K562 (cell line): ENCODE data around the gene GNA15. TPM values are rescaled to one million over a fixed set of nuclear protein-coding genes. Genes with fewer than 3 reads are reported as not detected.
A peak's percentile ranks its signal among the peaks of the same experiment; 100 is the strongest.

Experiments used
- ATAC-seq: fragments of 200-7000 bp; cut with Tn5 transposase; 3 replicates; pipeline ENCODE4 v1.9.1; 2020; ENCODE audit warnings: moderate library complexity
- BruUV-seq: library from RNA; stranded (reverse); fragments of 400-500 nt; replicated peaks from 2 replicates; lab custom pipeline; 2021; lab: Mats Ljungman, UMichigan
- CTCF ChIA-PET: fragments of 300-600 bp; formaldehyde crosslinking; extraction: SDS; loops from one replicate; lab custom pipeline; 2021; ENCODE audit warnings: low intra/inter-chr PET ratio; lab: Yijun Ruan, JAX
- POLR2A ChIA-PET: fragments of 300-600, 350-650 bp; sonication (Branson Sonifier 250); formaldehyde crosslinking; extraction: SDS; loops from one replicate; lab custom pipeline; 2021; ENCODE audit warnings: antibody characterized with exemption, inconsistent platforms; lab: Yijun Ruan, JAX
- DNase-seq, 4 experiments: peaks; one replicate each; pipeline versions ENCODE4 v3.0.0 to v3.0.0-alpha.2; 2011 to 2018; ENCODE audit warnings: low spot score in 3 of 4, mixed read lengths in 3 of 4; ENCODE audit errors: extremely low read depth in 1 of 4
- FAIRE-seq: peaks from 2 replicates; lab custom pipeline; 2011; peaks lifted over from hg19 to GRCh38; lab: Jason Lieb, UNC
- H2AFZ ChIP-seq: 2 replicates; pipeline ENCODE4 v1.6.0; 2011; ENCODE audit warnings: low read depth, low read length, control low read depth, inconsistent platforms
- H3K27ac ChIP-seq: fragments of 200-600 bp; 3 replicates; pipeline ENCODE4 v1.8.0; 2011; ENCODE audit warnings: low read depth, mild to moderate bottlenecking, control low read depth, inconsistent platforms, low read length, moderate library complexity, mixed read lengths; ENCODE audit errors: extremely low read depth
- H3K27me3 ChIP-seq, 2 experiments: fragments of 300-600 bp in 1 of 2; 2 replicates in 1 of 2; 3 replicates in 1 of 2; pipeline versions ENCODE4 v1.6.0 to v1.8.0; 2011; ENCODE audit warnings: inconsistent platforms in 2 of 2, low read length in 2 of 2, mild to moderate bottlenecking in 1 of 2, mixed read lengths in 1 of 2, moderate library complexity in 1 of 2; ENCODE audit not compliant: control insufficient read depth in 2 of 2, insufficient read depth in 2 of 2
- H3K36me3 ChIP-seq: fragments of 300-600 bp; 3 replicates; pipeline ENCODE4 v1.8.0; 2011; ENCODE audit warnings: mild to moderate bottlenecking, low read length, inconsistent platforms; ENCODE audit not compliant: control insufficient read depth, insufficient read depth
- H3K4me1 ChIP-seq, 2 experiments: fragments of 200-600 bp in 1 of 2; replicated peaks in 1 of 2; 2 replicates in 1 of 2; 3 replicates in 1 of 2; pipeline versions ENCODE4 v1.5.1 to v1.8.0; 2011; ENCODE audit warnings: inconsistent platforms in 2 of 2, low read length in 2 of 2, mild to moderate bottlenecking in 1 of 2, mixed read lengths in 1 of 2, moderate library complexity in 1 of 2; ENCODE audit not compliant: control insufficient read depth in 2 of 2, insufficient read depth in 2 of 2
- H3K4me2 ChIP-seq: 2 replicates; pipeline ENCODE4 v1.6.1; 2011; ENCODE audit warnings: low read length, control low read depth, inconsistent platforms, mixed read lengths; ENCODE audit not compliant: insufficient read depth
- H3K4me3 ChIP-seq: fragments of 200-600 bp; sonication (generic), shearing (Covaris generic); 2 replicates; pipeline ENCODE4 v1.5.1; 2016; ENCODE audit warnings: control low read depth, inconsistent platforms
- H3K79me2 ChIP-seq: fragments of 200-600 bp; 3 replicates; pipeline ENCODE4 v1.8.0; 2011; ENCODE audit warnings: low read length, inconsistent platforms; ENCODE audit not compliant: control insufficient read depth, insufficient read depth
- H3K9ac ChIP-seq, 2 experiments: 2 replicates each; pipeline versions ENCODE4 v1.6.0 to v1.6.1; 2011; ENCODE audit warnings: low read depth in 2 of 2, low read length in 2 of 2, control low read depth in 1 of 2, inconsistent platforms in 1 of 2, mild to moderate bottlenecking in 1 of 2, mixed read lengths in 1 of 2; ENCODE audit not compliant: insufficient read depth in 1 of 2
- H3K9me1 ChIP-seq: one replicate; pipeline ENCODE4 v1.6.0; 2011; ENCODE audit warnings: inconsistent platforms, mild to moderate bottlenecking, low read length, moderate library complexity; ENCODE audit not compliant: control insufficient read depth, insufficient read depth
- H3K9me3 ChIP-seq: replicated peaks from 2 replicates; pipeline ENCODE4 v1.5.1; 2011; ENCODE audit warnings: low read depth, low read length, inconsistent platforms; ENCODE audit not compliant: control insufficient read depth, insufficient read depth
- H4K20me1 ChIP-seq: replicated peaks from 2 replicates; pipeline ENCODE4 v1.6.1; 2011; ENCODE audit warnings: low read length, inconsistent platforms, mixed read lengths; ENCODE audit not compliant: control insufficient read depth, insufficient read depth
- BHLHE40 ChIP-seq: IDR thresholded peaks from 2 replicates; pipeline ENCODE4 v1.6.1; 2011; ENCODE audit warnings: low read length, improper control_type of control experiment
- IRF1 ChIP-seq: sonication (generic); formaldehyde crosslinking; IDR thresholded peaks from 2 replicates; pipeline ENCODE4 v1.8.0; 2022; ENCODE audit warnings: missing genetic modification reagents, mild to moderate bottlenecking, borderline replicate concordance
- STAT5A ChIP-seq: IDR thresholded peaks from 2 replicates; pipeline ENCODE4 v1.6.1; 2012; ENCODE audit warnings: low read length, inconsistent platforms, borderline replicate concordance
- ZNF76 ChIP-seq: fragments of 250-450 bp; sonication (Bioruptor Pico); IDR thresholded peaks from 2 replicates; pipeline ENCODE4 v1.4.0; 2020; ENCODE audit warnings: mild to moderate bottlenecking, moderate library complexity, borderline replicate concordance
- WGBS: fragments of 100-300 bp; shearing (Covaris generic); methylation state at CpG from one replicate; pipeline ENCODE4 v1.1.6; 2016; ENCODE audit warnings: low coverage, mixed read lengths; ENCODE audit not compliant: insufficient coverage; ENCODE audit errors: missing lambda C conversion rate; 5-methylcytosine and 5-hydroxymethylcytosine counted together
- in situ Hi-C: fragments of 300-500 bp; cut with MboI; formaldehyde crosslinking; loops from 4 replicates; pipeline ENCODE4 v1.15.0; 2018; ENCODE audit warnings: inconsistent platforms, mixed read lengths
- intact Hi-C: fragments of 100-400 bp; cut with micrococcal nuclease; formaldehyde crosslinking; loops from 2 replicates; pipeline ENCODE4 v1.14.2; 2022
- polyA plus RNA-seq, 8 experiments: library from polyadenylated mRNA; depleted of rRNA in 4 of 8; stranded (reverse) in 5 of 8; unstranded in 3 of 8; fragments of >200 nt; fragmentation: Nextera tagmentation in 2 of 8; fragmentation: Illumina TruSeq in 1 of 8; extraction: Ambion mirVana in 2 of 8; extraction: Trizol in 1 of 8; gene quantifications; 2 replicates each; pipeline versions ENCODE4 v1.2.1 to v1.2.3, GENCODE V29; 2011 to 2014; ENCODE audit warnings: inconsistent platforms in 1 of 8, missing spikeins in 1 of 8
- total RNA-seq, 7 experiments: library from RNA; depleted of rRNA in 6 of 7; stranded (reverse); fragments of >200 nt in 6 of 7; fragmentation: Illumina TruSeq in 2 of 7; extraction: Trizol in 2 of 7; gene quantifications; 2 replicates each; pipeline versions ENCODE4 v1.2.1 to v1.2.3, GENCODE V29; 2011 to 2021; ENCODE audit warnings: low replicate concordance in 1 of 7

Gene GNA15
- total and polyA plus RNA-seq, 9 of the 15 experiments (the other 6 are each of a cell fraction or from before 2014, with no cell fraction given), result 0.03 to 0.24 (median 0.11) TPM; not detected in 1

GRCh38 chr19:3095441-3096191 lies 40.2 kb upstream of the GNA15 start (continued):
- no peak for TF ChIP-seq IRF1 (CRISPR knock-in tag)
- no peak for TF ChIP-seq STAT5A

- Histone ChIP-seq H3K4me1 (peaks cover 17 to 75% of the 10 kb centered on the region in 2 experiments; a peak in 4 of 5 replicates), H3K79me2 (peaks cover 70% of the 10 kb centered on the region), H4K20me1 (peaks cover 62% of the 10 kb centered on the region), H3K4me3 (peak overlapping the region; percentile 63; the same call in 1 of the 2 replicates), H3K9ac (peak overlapping the region in 1 of 2 experiments; percentile 99; a peak in 2 of 4 replicates), H2AFZ (no peak overlapping the region), H3K9me3 (no peaks in the 10 kb centered on the region)
- intact Hi-C loops (no loop called here), in situ Hi-C loops (no loop called here)
- POLR2A ChIA-PET, result interaction anchor here (0.7 to 1.1 kb wide), 3 partner anchors 10 to 57 kb away, joined by 3 read pairs; no protein-coding TSS in a partner anchor
- ATAC-seq, result no peak
- TSS peak; percentile 38 for BruUV-seq
- 66% methylated on average over 23 of the region's 25 CpGs for WGBS
- DNase-seq, result no peak
- TF ChIP-seq ZNF76, result no peak
- 0 out of 2 replicates have a peak, but pooled peaks have one; percentile 26 for TF ChIP-seq BHLHE40
- TF ChIP-seq, all 486 proteins: peak for 1
- no peak for FAIRE-seq
- no peak overlapping the region for H3K27ac ChIP-seq
- CTCF ChIA-PET, result no interaction called here
- H3K9me1 ChIP-seq, result peaks cover 3% of the 10 kb centered on the region
- peaks cover 3% of the 10 kb centered on the region; the same call in 1 of the 3 replicates for H3K36me3 ChIP-seq
- peak overlapping the region; percentile 73; the same call in 1 of the 2 replicates for H3K4me2 ChIP-seq
- no peaks in the 10 kb centered on the region for H3K27me3 ChIP-seq
Measured at GRCh38 chr19:3096267-3096901, 39.4 kb upstream of the GNA15 start.
